ENCODE data around the gene TAS2R1.
"Not testable (repeated sequence)": the region's sequence is repeated elsewhere in the genome, so short reads cannot be mapped to it uniquely, and the experiment has no call there.

The TAS2R1 gene

GRCh38 chr5:9622971-9623421 lies 7.2 kb downstream of the TAS2R1 start:
- no peak for DNase-seq (ENCODE audit: low read depth in 2 of 2)

GRCh38 chr5:9621379-9621903 lies 8.7 kb downstream of the TAS2R1 start:
- DNase-seq (ENCODE audit: low read depth in 2 of 2): no peak

- no peak for DNase-seq (ENCODE audit: low read depth in 2 of 2)
Observed at GRCh38 chr5:9619331-9620092, 10.6 kb downstream of the TAS2R1 start.

- DNase-seq (ENCODE audit: low read depth in 2 of 2): no peak
Observed at GRCh38 chr5:9617739-9618504, 12.2 kb downstream of the TAS2R1 start.

GRCh38 chr5:9617221-9617620 lies 12.9 kb downstream of the TAS2R1 start:
- no peak for DNase-seq (ENCODE audit: low read depth in 2 of 2)

GRCh38 chr5:9615331-9615730 lies 14.8 kb downstream of the TAS2R1 start:
- DNase-seq (ENCODE audit: low read depth in 2 of 2): no peak

GRCh38 chr5:9613360-9613759 lies 16.8 kb downstream of the TAS2R1 start:
- DNase-seq (ENCODE audit: low read depth in 2 of 2): no peak

GRCh38 chr5:9610969-9611368 lies 19.2 kb downstream of the TAS2R1 start:
- no peak for DNase-seq (ENCODE audit: low read depth in 2 of 2)

GRCh38 chr5:9610364-9610763 lies 19.8 kb downstream of the TAS2R1 start:
- DNase-seq (ENCODE audit: low read depth in 2 of 2): no peak

GRCh38 chr5:9608093-9608492 lies 22.1 kb downstream of the TAS2R1 start:
- DNase-seq (ENCODE audit: low read depth in 2 of 2): no peak

- DNase-seq (ENCODE audit: low read depth in 2 of 2): no peak
Observed at GRCh38 chr5:9605041-9605838, 24.9 kb downstream of the TAS2R1 start.

- no peak for DNase-seq (ENCODE audit: low read depth in 2 of 2)
Observed at GRCh38 chr5:9604416-9604815, 25.7 kb downstream of the TAS2R1 start.

- DNase-seq (ENCODE audit: low read depth in 2 of 2): no peak
Observed at GRCh38 chr5:9601055-9601739, 29.0 kb downstream of the TAS2R1 start.

GRCh38 chr5:9599391-9599790 lies 30.8 kb downstream of the TAS2R1 start:
- no peak for DNase-seq (ENCODE audit: low read depth in 2 of 2)

- DNase-seq (ENCODE audit: low read depth in 2 of 2): not testable (repeated sequence)
Observed at GRCh38 chr5:9598329-9598728, 31.8 kb downstream of the TAS2R1 start.

- DNase-seq (ENCODE audit: low read depth in 2 of 2): not testable (repeated sequence)
Observed at GRCh38 chr5:9597322-9597721, 32.8 kb downstream of the TAS2R1 start.

GRCh38 chr5:9596824-9597223 lies 33.3 kb downstream of the TAS2R1 start:
- no peak for DNase-seq (ENCODE audit: low read depth in 2 of 2)

- no peak for DNase-seq (ENCODE audit: low read depth in 2 of 2)
Observed at GRCh38 chr5:9596171-9596780, 33.9 kb downstream of the TAS2R1 start.

- no peak for DNase-seq (ENCODE audit: low read depth in 2 of 2)
Observed at GRCh38 chr5:9594913-9595312, 35.2 kb downstream of the TAS2R1 start.

GRCh38 chr5:9589049-9589835 lies 40.9 kb downstream of the TAS2R1 start:
- DNase-seq (ENCODE audit: low read depth in 2 of 2): no peak
